Activated CD4-positive, alpha-beta memory T cell treated with anti-CD3 and anti-CD28 coated beads for 36 hours (primary cell): ENCODE results near the gene DYNC1I1. TPM values are rescaled to one million over a fixed set of nuclear protein-coding genes. Genes with fewer than 3 reads are reported as not detected.

Experiments
- CTCF ChIA-PET: fragments of 350-600 bp; sonication (Branson Sonifier 250); formaldehyde crosslinking; loops from one replicate; lab custom pipeline; 2021; ENCODE audit warnings: antibody characterized with exemption, inconsistent platforms; lab: Charles Lee
- POLR2A ChIA-PET: fragments of 350-600 bp; sonication (Branson Sonifier 250); formaldehyde crosslinking; loops from one replicate; lab custom pipeline; 2021; ENCODE audit warnings: antibody characterized with exemption; lab: Charles Lee
- DNase-seq: peaks from one replicate; pipeline ENCODE4 v3.0.0-alpha.2; 2020
- H3K27ac Mint-ChIP-seq: one replicate; pipeline ENCODE4 v1.8.0; 2021; ENCODE audit warnings: mixed read lengths
- H3K27me3 Mint-ChIP-seq: one replicate; pipeline ENCODE4 v1.8.0; 2021; ENCODE audit warnings: mixed read lengths
- H3K36me3 Mint-ChIP-seq: one replicate; pipeline ENCODE4 v1.8.0; 2021; ENCODE audit warnings: mixed read lengths
- H3K4me1 Mint-ChIP-seq: one replicate; pipeline ENCODE4 v1.8.0; 2021; ENCODE audit warnings: low read depth, mixed read lengths
- H3K4me3 Mint-ChIP-seq: one replicate; pipeline ENCODE4 v1.8.0; 2021; ENCODE audit warnings: mild to moderate bottlenecking, mixed read lengths
- H3K9me3 Mint-ChIP-seq: one replicate; pipeline ENCODE4 v1.8.0; 2021; ENCODE audit warnings: mixed read lengths
- intact Hi-C: fragments of 100-400 bp; cut with micrococcal nuclease; formaldehyde crosslinking; loops from one replicate; pipeline ENCODE4 v1.15.1; 2023
- total RNA-seq, 2 experiments: library from RNA; stranded (reverse); gene quantifications; one replicate each; pipeline ENCODE4 v1.2.3, GENCODE V29; 2021

Gene DYNC1I1
- total RNA-seq, 2 experiments from 2014 or later, result not detected

DNA sequence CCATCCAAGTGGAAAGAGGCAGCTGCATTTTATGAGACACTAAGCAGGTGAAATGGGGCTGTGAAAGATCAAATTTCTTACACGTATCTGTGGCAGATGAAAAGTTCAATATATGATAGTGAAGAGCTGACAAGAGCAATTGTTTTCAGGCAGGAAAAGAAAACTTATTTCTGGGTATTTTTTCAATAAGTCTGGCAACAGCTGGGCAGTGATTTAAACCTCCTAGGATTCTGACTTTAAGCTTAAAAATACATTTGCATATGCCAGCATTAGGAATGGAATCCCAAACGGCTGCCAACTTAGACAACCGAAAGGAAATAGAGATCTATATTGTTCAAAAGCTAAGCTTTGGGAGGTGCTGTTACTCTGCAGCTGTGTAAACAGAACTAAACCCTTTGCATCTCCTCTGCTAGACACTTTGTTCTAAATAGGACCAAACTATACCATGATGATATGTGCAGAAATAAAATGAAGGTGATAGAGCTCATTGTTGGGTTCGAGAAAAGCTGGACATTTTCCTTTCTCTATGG, 26.1 kb downstream of the DYNC1I1 start:
- intact Hi-C loops, result no loop called here
- Mint-ChIP-seq H3K27me3 (no peaks in the 10 kb centered on the region), H3K36me3 (no peaks in the 10 kb centered on the region), H3K9me3 (peaks cover 2% of the 10 kb centered on the region), H3K4me1 (no peaks in the 10 kb centered on the region), H3K4me3 (no peak overlapping the region), H3K27ac (no peak overlapping the region)
- CTCF ChIA-PET, result interaction anchor here (0.6 kb wide), 1 partner anchor 1267 kb away, joined by 3 read pairs; no protein-coding TSS in a partner anchor
- no peak for DNase-seq
- POLR2A ChIA-PET, result no interaction called here

DNA sequence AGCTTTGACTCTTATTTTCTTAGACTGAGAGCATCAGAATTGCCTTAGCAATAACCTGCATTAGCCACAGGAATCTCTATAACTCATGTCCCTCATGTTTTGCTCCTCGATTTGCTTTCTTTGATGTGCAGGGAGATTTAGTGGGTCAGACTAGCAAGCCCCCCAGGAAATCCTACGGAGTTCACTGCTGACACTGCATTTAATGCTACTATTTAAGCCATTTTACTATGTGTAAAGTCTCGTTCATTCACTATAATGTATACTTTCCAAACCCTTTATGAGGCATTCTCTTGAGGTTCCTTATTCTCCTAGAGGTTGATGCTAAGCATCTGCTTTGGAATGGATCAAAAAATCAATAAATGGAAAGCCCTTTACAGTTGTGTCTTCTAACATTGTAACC, 28.4 kb downstream of the DYNC1I1 start:
- intact Hi-C loops, result no loop called here
- Mint-ChIP-seq H3K4me1 (no peaks in the 10 kb centered on the region), H3K27ac (no peak overlapping the region), H3K4me3 (no peak overlapping the region), H3K27me3 (no peaks in the 10 kb centered on the region), H3K36me3 (no peaks in the 10 kb centered on the region), H3K9me3 (no peaks in the 10 kb centered on the region)
- no peak for DNase-seq
- ChIA-PET CTCF (no interaction called here), POLR2A (no interaction called here)

DNA sequence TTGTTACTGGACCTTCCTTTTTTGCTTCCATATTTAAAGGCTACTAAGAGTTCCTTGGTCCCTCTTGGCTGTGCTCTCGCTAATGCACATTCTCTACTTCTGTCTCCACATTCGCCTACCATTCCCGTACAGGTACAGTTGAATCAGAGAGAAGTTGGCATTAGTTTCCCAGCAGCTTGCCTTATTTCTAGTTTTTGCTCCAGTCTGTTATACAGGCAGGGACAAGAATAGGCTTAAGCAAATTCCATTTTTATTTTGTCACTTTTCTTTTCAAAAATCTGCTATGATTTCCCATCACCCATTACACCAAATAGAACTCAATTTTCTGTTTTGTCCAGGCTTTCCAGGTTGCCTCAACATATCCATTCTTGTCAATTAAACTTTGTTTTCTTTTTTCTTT, 29.9 kb downstream of the DYNC1I1 start:
- no peak overlapping the region for H3K4me3 Mint-ChIP-seq
- ChIA-PET POLR2A (no interaction called here), CTCF (no interaction called here)
- no peak overlapping the region for H3K27ac Mint-ChIP-seq
- no peak for DNase-seq
- no peaks in the 10 kb centered on the region for H3K9me3 Mint-ChIP-seq
- H3K27me3 Mint-ChIP-seq, result no peaks in the 10 kb centered on the region
- intact Hi-C loops, result no loop called here
- H3K36me3 Mint-ChIP-seq, result no peaks in the 10 kb centered on the region
- no peaks in the 10 kb centered on the region for H3K4me1 Mint-ChIP-seq

DNA sequence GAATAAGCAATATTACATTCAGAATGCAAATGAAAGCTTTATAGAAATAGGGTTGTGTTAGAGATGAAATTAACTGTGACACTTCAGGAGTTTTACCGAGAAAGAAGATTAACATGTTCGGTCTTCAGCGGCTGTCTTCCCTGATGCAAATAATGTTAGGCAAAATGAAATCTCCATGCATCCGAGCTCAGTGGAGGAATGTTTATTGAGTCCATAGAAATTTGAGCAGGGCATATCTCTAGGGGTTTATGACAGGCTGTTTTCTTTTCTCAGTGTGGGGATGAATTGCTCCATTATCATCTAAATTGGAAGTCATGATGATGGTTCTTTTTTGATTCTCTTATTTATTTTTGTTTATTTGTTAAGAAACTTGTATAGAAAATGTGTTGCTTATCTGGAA, 31.7 kb downstream of the DYNC1I1 start:
- POLR2A ChIA-PET, result no interaction called here
- CTCF ChIA-PET, result no interaction called here
- no peak for DNase-seq
- Mint-ChIP-seq H3K4me3 (no peak overlapping the region), H3K27ac (no peak overlapping the region), H3K9me3 (no peaks in the 10 kb centered on the region), H3K36me3 (no peaks in the 10 kb centered on the region), H3K4me1 (no peaks in the 10 kb centered on the region), H3K27me3 (no peaks in the 10 kb centered on the region)
- intact Hi-C loops, result no loop called here

DNA sequence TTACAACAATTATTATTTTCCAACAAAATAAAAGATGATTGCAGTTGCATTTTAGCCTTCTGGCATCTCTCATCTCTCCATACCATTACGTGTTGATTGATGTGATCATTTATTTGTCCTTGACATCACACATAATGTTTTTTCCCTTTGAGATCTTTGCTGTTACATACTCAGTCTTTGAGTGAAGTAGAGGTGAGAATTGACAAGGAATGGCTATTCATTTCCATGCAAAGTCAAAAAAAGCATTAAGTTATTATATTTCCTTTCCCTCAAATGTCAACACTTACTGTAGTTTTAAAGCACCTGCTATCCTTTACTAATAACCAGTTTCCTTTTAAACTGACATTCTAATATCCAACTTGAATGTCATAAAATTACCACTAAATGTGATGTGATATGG, 33.6 kb downstream of the DYNC1I1 start:
- intact Hi-C loops, result loop anchor here (1.0 kb wide), 1 partner anchor 23 kb away; no protein-coding TSS in a partner anchor
- Mint-ChIP-seq H3K27ac (no peak overlapping the region), H3K4me1 (no peaks in the 10 kb centered on the region), H3K36me3 (no peaks in the 10 kb centered on the region), H3K9me3 (no peaks in the 10 kb centered on the region), H3K27me3 (no peaks in the 10 kb centered on the region), H3K4me3 (no peak overlapping the region)
- ChIA-PET POLR2A (no interaction called here), CTCF (no interaction called here)
- DNase-seq, result no peak

- CTCF ChIA-PET, result no interaction called here
These were observed 36.0 kb downstream of the DYNC1I1 start for GRCh38 chr7:95808396-95808795.

DNA sequence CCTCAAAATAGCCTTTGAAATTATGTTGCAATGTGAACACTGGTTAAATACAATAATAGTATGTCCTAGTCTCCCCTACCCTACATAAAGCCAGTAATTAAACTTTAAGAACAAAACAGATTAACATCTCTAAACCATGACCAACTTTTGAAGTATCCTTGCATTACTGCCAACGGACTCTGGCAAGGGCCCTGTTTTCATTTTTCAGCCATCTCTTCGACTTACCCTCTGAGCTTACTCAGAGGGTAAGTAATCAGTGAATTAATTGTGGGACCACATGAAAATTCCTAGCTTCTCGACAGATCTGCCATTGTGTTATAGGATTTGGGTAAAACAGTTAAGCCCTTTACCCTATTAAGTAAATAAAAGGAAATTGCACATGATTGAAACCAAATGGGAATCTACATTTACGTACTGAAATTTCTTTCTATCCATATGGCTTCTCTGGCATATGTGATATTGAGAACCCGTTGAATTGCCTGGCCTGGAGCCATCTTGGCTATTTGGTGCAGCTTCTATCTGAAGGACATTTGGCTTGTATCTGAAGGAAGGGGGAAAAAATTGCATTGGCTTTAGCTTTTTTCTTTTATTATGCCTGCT, 39.6 kb downstream of the DYNC1I1 start:
- Mint-ChIP-seq H3K36me3 (no peaks in the 10 kb centered on the region), H3K27ac (no peak overlapping the region), H3K9me3 (no peaks in the 10 kb centered on the region), H3K27me3 (no peaks in the 10 kb centered on the region), H3K4me1 (no peaks in the 10 kb centered on the region), H3K4me3 (no peak overlapping the region)
- intact Hi-C loops, result no loop called here
- CTCF ChIA-PET, result no interaction called here
- no peak for DNase-seq
- POLR2A ChIA-PET, result no interaction called here

More at GRCh38 chr7:95808396-95808795, 36.0 kb downstream of the DYNC1I1 start:
- Mint-ChIP-seq H3K9me3 (no peaks in the 10 kb centered on the region), H3K4me3 (no peak overlapping the region), H3K27ac (no peak overlapping the region), H3K27me3 (no peaks in the 10 kb centered on the region), H3K4me1 (no peaks in the 10 kb centered on the region), H3K36me3 (no peaks in the 10 kb centered on the region)
- POLR2A ChIA-PET, result no interaction called here
- no peak for DNase-seq
- intact Hi-C loops, result no loop called here

DNA sequence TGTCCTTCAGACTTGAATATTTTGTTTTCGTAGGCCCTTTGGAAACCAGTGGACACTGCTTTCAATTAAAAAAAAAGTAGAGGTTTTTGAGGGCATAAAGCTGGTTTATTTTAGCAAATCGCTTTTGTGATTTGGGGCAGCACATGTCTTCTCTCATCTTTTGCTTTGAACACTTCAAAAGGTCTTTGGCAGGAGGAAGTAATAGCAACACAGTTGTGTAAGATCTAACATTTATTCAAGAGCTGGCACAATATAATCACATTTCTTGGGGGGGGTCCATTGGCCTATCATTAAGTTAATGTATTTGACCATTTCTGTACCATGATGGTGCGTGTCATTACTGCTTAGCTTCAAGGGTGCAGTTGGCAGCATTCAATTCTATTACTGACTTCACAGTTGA, 42.4 kb downstream of the DYNC1I1 start:
- Mint-ChIP-seq H3K27ac (no peak overlapping the region), H3K4me1 (no peaks in the 10 kb centered on the region), H3K9me3 (no peaks in the 10 kb centered on the region), H3K27me3 (peaks cover 4% of the 10 kb centered on the region), H3K4me3 (no peak overlapping the region), H3K36me3 (no peaks in the 10 kb centered on the region)
- no peak for DNase-seq
- intact Hi-C loops, result no loop called here
- ChIA-PET CTCF (no interaction called here), POLR2A (no interaction called here)

DNA sequence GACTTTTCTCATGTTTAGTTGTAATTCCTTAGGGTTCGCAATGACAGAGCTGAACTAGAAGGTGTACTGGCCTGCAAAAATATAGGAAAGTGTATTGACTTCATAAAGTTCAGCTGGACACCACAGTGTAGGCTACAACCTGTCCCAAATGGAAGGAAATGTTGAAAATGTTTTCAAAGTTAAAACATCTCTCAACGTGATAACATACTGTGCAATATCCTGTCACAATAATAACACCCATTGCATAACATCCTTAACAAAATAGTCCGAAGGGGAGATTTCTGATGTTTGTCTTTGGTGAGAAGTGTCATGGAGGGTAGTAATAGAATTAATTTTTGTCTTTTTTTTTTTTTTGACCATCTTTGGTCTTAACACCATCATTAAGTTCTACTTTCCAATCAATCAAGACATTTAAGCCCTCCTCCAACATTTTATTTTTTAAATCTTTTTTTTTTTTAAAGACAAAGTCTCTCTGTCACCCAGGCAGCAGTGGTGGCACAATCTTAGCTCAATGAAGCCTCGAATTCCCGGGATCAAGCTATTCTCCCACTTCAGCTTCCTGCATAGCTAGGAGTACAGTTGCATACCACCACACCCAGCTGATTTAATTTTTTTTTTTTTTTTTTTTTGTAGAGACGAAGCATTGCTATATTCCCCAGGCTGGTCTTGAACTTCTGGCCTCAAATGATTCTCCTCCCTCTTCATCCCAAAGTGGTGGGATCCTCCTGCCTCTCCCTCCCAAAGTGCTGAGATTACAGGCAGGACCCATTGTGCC, 45.7 kb downstream of the DYNC1I1 start:
- intact Hi-C loops, result no loop called here
- peaks cover 4% of the 10 kb centered on the region for H3K27me3 Mint-ChIP-seq
- DNase-seq, result no peak
- no peak overlapping the region for H3K4me3 Mint-ChIP-seq
- no peaks in the 10 kb centered on the region for H3K4me1 Mint-ChIP-seq
- H3K27ac Mint-ChIP-seq, result no peak overlapping the region
- CTCF ChIA-PET, result no interaction called here
- POLR2A ChIA-PET, result no interaction called here
- no peaks in the 10 kb centered on the region for H3K9me3 Mint-ChIP-seq
- no peaks in the 10 kb centered on the region for H3K36me3 Mint-ChIP-seq

GRCh38 chr7:95820778-95821177, 48.4 kb downstream of the DYNC1I1 start:
- ChIA-PET POLR2A (no interaction called here), CTCF (no interaction called here)
- Mint-ChIP-seq H3K27ac (no peak overlapping the region), H3K27me3 (peaks cover 4% of the 10 kb centered on the region), H3K4me1 (no peaks in the 10 kb centered on the region), H3K36me3 (no peaks in the 10 kb centered on the region), H3K9me3 (no peaks in the 10 kb centered on the region), H3K4me3 (no peak overlapping the region)
- intact Hi-C loops, result no loop called here
- DNase-seq, result no peak

GRCh38 chr7:95822717-95823116, 50.4 kb downstream of the DYNC1I1 start:
- no peaks in the 10 kb centered on the region for H3K36me3 Mint-ChIP-seq
- H3K4me3 Mint-ChIP-seq, result no peak overlapping the region
- H3K9me3 Mint-ChIP-seq, result no peaks in the 10 kb centered on the region
- peaks cover 4% of the 10 kb centered on the region for H3K27me3 Mint-ChIP-seq
- POLR2A ChIA-PET, result no interaction called here
- DNase-seq, result no peak
- H3K27ac Mint-ChIP-seq, result no peak overlapping the region
- intact Hi-C loops, result no loop called here
- CTCF ChIA-PET, result no interaction called here
- no peaks in the 10 kb centered on the region for H3K4me1 Mint-ChIP-seq

DNA sequence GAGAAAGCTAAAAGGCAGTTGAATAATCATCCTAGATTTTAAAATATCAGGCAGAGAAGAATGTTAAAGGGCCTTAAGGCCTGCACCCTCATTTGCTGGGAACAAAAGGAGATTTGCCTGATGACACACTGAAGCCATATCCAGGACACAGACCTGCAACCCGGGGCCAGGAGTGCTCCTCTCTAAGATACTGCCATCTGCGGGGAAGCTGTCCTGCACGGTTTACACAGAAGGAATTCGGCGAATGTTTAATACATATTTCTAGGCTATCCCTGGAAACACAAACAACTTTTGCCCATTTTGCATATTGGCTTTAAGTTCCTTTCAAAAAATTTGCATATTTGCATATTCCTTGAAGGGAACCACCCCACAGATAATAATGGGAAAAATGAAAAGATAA, 52.3 kb downstream of the DYNC1I1 start:
- ChIA-PET POLR2A (no interaction called here), CTCF (no interaction called here)
- intact Hi-C loops, result no loop called here
- Mint-ChIP-seq H3K9me3 (no peaks in the 10 kb centered on the region), H3K36me3 (no peaks in the 10 kb centered on the region), H3K27ac (no peak overlapping the region), H3K27me3 (no peaks in the 10 kb centered on the region), H3K4me1 (no peaks in the 10 kb centered on the region), H3K4me3 (no peak overlapping the region)
- DNase-seq, result no peak
